HEK293 (cell line): ENCODE results near the gene NYAP2.

Source experiments
- CTCF ChIP-seq: fragments of 450-650 bp; formaldehyde crosslinking; IDR thresholded peaks from 2 replicates; pipeline ENCODE4 v1.5.1; 2016; ENCODE audit warnings: missing biosample characterization, missing genetic modification characterization
- HOXC10 ChIP-seq: sonication (generic); formaldehyde crosslinking; IDR thresholded peaks from 2 replicates; pipeline ENCODE4 v1.8.1; 2023; ENCODE audit warnings: mild to moderate bottlenecking, missing genetic modification reagents
- ZNF121 ChIP-seq: fragments of 450-650 bp; formaldehyde crosslinking; IDR thresholded peaks from 2 replicates; pipeline ENCODE4 v1.5.1; 2016; ENCODE audit warnings: missing biosample characterization, missing genetic modification characterization
- ZNF138 ChIP-seq: fragments of 450-650 bp; formaldehyde crosslinking; IDR thresholded peaks from 2 replicates; pipeline ENCODE4 v1.5.1; 2016; ENCODE audit warnings: missing biosample characterization, missing genetic modification characterization, borderline replicate concordance
- ZNF629 ChIP-seq: fragments of 450-650 bp; formaldehyde crosslinking; IDR thresholded peaks from 2 replicates; pipeline ENCODE4 v1.5.1; 2017; ENCODE audit warnings: missing biosample characterization, missing genetic modification characterization
- TF ChIP-seq, protein P1 (sequence below): fragments of 450-650 bp; formaldehyde crosslinking; IDR thresholded peaks from 2 replicates; pipeline ENCODE4 v1.5.1; 2017; ENCODE audit warnings: missing biosample characterization, missing genetic modification characterization

- no peak for TF ChIP-seq HOXC10 (CRISPR knock-in tag)
- no peak for TF ChIP-seq ZNF138 (tag by site-specific recombination)
- TF ChIP-seq, protein P1, sequence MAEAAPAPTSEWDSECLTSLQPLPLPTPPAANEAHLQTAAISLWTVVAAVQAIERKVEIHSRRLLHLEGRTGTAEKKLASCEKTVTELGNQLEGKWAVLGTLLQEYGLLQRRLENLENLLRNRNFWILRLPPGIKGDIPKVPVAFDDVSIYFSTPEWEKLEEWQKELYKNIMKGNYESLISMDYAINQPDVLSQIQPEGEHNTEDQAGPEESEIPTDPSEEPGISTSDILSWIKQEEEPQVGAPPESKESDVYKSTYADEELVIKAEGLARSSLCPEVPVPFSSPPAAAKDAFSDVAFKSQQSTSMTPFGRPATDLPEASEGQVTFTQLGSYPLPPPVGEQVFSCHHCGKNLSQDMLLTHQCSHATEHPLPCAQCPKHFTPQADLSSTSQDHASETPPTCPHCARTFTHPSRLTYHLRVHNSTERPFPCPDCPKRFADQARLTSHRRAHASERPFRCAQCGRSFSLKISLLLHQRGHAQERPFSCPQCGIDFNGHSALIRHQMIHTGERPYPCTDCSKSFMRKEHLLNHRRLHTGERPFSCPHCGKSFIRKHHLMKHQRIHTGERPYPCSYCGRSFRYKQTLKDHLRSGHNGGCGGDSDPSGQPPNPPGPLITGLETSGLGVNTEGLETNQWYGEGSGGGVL (tag by site-specific recombination), result no peak
- TF ChIP-seq ZNF629 (tag by site-specific recombination), result no peak
- TF ChIP-seq ZNF121 (tag by site-specific recombination), result no peak
- no peak for TF ChIP-seq CTCF (tag by site-specific recombination)
Observed at GRCh38 chr2:225531559-225531958, 132.0 kb downstream of the NYAP2 start.
